Coronary artery (tissue), 2 donors: ENCODE measurements around the gene HCN4.

Experiments used
- DNase-seq: peaks from one replicate; pipeline ENCODE4 v3.0.0-alpha.2; 2017; ENCODE audit warnings: low spot score
- H3K27ac ChIP-seq, 2 donors: fragments of 200-600 bp; sonication (generic); one replicate each; pipeline ENCODE4 v1.5.1; 2016 to 2019
- H3K4me3 ChIP-seq: fragments of 200-600 bp; sonication (generic); 2 replicates; pipeline ENCODE4 v1.5.1; 2016; ENCODE audit warnings: mild to moderate bottlenecking, moderate library complexity
- TF ChIP-seq, protein P1 (sequence below): fragments of 200-600 bp; sonication (generic); IDR thresholded peaks from one replicate; pipeline ENCODE4 v1.5.1; 2019; ENCODE audit warnings: antibody characterized with exemption

The HCN4 gene

GRCh38 chr15:73361337-73361736, 7.4 kb downstream of the HCN4 start:
- TF ChIP-seq, protein P1, sequence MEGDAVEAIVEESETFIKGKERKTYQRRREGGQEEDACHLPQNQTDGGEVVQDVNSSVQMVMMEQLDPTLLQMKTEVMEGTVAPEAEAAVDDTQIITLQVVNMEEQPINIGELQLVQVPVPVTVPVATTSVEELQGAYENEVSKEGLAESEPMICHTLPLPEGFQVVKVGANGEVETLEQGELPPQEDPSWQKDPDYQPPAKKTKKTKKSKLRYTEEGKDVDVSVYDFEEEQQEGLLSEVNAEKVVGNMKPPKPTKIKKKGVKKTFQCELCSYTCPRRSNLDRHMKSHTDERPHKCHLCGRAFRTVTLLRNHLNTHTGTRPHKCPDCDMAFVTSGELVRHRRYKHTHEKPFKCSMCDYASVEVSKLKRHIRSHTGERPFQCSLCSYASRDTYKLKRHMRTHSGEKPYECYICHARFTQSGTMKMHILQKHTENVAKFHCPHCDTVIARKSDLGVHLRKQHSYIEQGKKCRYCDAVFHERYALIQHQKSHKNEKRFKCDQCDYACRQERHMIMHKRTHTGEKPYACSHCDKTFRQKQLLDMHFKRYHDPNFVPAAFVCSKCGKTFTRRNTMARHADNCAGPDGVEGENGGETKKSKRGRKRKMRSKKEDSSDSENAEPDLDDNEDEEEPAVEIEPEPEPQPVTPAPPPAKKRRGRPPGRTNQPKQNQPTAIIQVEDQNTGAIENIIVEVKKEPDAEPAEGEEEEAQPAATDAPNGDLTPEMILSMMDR, result no peak
- no peak overlapping the region for H3K4me3 ChIP-seq
- no peak overlapping the region for H3K27ac ChIP-seq
- no peak for DNase-seq

DNA sequence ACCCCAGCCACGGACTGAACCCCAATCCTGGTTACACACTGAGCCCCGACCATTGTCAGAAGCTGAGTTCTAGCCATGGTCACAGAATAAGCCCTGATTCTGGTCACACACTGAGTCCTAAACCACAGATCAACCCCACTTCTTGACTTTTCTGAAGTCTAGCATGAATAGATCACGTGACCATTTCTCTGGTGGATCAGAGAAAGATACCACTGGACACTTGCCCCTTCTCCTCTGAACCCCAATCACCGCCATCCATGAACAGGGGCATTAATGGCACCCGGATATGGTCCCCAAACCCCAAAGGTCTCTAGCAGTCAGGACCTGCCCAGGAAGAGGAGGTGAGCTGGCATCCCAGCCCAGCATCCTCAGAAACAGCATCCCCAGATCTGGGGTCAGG, 9.1 kb downstream of the HCN4 start:
- H3K27ac ChIP-seq, result no peak overlapping the region
- TF ChIP-seq, protein P1, result no peak

DNA sequence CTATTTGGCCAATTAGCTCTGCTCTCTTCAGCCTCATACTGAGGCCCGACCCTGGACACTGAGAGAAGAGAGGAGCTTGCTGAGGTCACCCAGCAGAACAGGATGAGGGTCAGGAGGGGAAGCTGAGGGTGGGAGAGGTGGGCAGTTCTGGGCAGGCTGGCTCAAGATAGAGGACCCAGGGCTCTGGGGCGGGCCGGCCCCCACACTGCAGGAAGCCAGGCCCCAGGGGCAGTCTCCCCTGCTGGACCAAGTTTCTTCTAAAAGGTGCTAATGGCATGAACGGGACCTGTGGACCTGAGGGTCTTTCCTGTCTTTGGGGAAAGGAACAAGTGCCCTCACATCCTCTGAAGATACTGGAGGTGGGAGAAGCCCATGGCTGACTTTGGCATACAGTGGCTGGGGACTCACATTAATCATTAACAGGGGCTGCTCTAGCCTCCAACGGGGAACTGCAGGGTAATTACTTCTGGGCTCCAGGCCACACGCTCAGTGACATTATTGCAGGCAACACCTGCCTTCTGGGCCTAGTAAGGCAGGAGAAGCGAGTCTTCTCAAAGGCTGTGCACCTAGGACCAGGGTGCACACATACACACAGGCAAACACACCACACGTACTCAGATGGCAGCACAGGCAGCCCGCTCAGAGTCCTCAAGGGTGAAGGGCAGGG, 10.6 kb downstream of the HCN4 start:
- no peak for DNase-seq
- TF ChIP-seq, protein P1, result no peak
- no peak overlapping the region for H3K27ac ChIP-seq
- no peak overlapping the region for H3K4me3 ChIP-seq

More for the DNA sequence above, 9.1 kb downstream of the HCN4 start:
- no peak for DNase-seq
- H3K4me3 ChIP-seq, result no peak overlapping the region

DNA sequence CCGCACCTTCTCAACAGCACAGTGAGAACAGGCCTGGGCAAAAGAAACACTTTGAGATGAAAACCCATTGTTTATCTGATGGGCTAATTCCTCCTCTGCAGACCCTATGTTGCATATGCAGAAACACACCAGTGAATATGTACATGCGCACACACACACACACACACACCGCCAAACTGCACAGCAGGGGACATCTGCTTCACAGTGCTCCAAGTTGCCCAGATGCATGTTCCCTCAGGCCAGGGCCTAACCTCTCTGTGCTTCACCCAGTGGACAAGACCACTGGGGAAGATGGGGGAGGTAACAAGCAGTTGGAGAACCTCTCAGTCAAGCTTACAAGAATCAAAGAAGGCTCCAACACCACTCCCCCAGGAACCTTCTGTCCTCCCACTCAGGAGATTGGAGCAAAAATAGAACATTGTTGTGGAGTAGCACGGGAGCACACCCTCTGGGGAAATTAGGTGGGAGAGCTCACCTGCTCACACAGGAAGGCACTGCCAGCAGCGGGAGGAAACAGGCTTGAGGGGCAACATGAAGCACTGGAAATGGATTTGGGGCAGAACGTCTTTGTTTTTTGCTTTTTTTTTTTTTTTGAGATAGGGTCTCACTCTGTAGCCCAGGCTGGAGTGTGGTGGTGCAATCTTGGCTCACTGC, 13.0 kb downstream of the HCN4 start:
- TF ChIP-seq, protein P1, result no peak
- Histone ChIP-seq H3K4me3 (no peak overlapping the region), H3K27ac (no peak overlapping the region)
- DNase-seq, result no peak

- TF ChIP-seq, protein P1, result no peak
- no peak overlapping the region for H3K4me3 ChIP-seq
- H3K27ac ChIP-seq, result no peak overlapping the region
- DNase-seq, result no peak
Observed at GRCh38 chr15:73354241-73354640, 14.5 kb downstream of the HCN4 start.

- Histone ChIP-seq H3K4me3 (no peak overlapping the region), H3K27ac (no peak overlapping the region)
- no peak for DNase-seq
- TF ChIP-seq, protein P1, result no peak
Observed at GRCh38 chr15:73353734-73354133, 15.0 kb downstream of the HCN4 start.

GRCh38 chr15:73352082-73352481, 16.7 kb downstream of the HCN4 start:
- TF ChIP-seq, protein P1, result no peak
- no peak overlapping the region for H3K4me3 ChIP-seq
- DNase-seq, result no peak

More at GRCh38 chr15:73352082-73352481, 16.7 kb downstream of the HCN4 start:
- H3K27ac ChIP-seq, result no peak overlapping the region
